PC-9 (cell line): ENCODE data around the gene DYNC1I2. TPM values are rescaled to one million over a fixed set of nuclear protein-coding genes. Genes with fewer than 3 reads are reported as not detected.
A peak's percentile ranks its signal among the peaks of the same experiment; 100 is the strongest.

ENCODE experiments used
- BruUV-seq: library from RNA; stranded (reverse); fragments of 400-500 nt; replicated peaks from 2 replicates; lab custom pipeline; 2021; lab: Mats Ljungman, UMichigan
- CTCF ChIA-PET: fragments of 300-600 bp; sonication (Branson Sonifier 250); formaldehyde crosslinking; loops from one replicate; lab custom pipeline; 2022; ENCODE audit warnings: antibody characterized with exemption; lab: Charles Lee
- POLR2A ChIA-PET: fragments of 300-600 bp; sonication (Branson Sonifier 250); formaldehyde crosslinking; loops from one replicate; lab custom pipeline; 2022; ENCODE audit warnings: antibody characterized with exemption; ENCODE audit not compliant: unreplicated experiment; lab: Charles Lee
- DNase-seq, 2 experiments: peaks; one replicate each; pipeline versions ENCODE4 v3.0.0 to v3.0.0-alpha.2; 2015 to 2022; ENCODE audit warnings: mixed read lengths in 1 of 2
- H2AFZ ChIP-seq: fragments of 200-600 bp; sonication (generic); 2 replicates; pipeline ENCODE4 v1.8.1; 2017; ENCODE audit warnings: antibody characterized with exemption
- H3F3A ChIP-seq: fragments of 200-600 bp; sonication (generic); 2 replicates; pipeline ENCODE4 v1.8.1; 2017; ENCODE audit warnings: antibody characterized with exemption, mild to moderate bottlenecking, low read depth; ENCODE audit not compliant: insufficient read depth
- H3K27ac ChIP-seq: fragments of 200-600 bp; sonication (generic); 2 replicates; pipeline ENCODE4 v1.6.1; 2016; ENCODE audit warnings: mixed run types
- H3K27me3 ChIP-seq: fragments of 200-600 bp; sonication (generic); 2 replicates; pipeline ENCODE4 v1.6.1; 2016; ENCODE audit warnings: low read depth, mixed run types; ENCODE audit not compliant: insufficient read depth
- H3K36me3 ChIP-seq: fragments of 200-600 bp; sonication (generic); 2 replicates; pipeline ENCODE4 v1.6.1; 2016; ENCODE audit warnings: low read depth, mixed run types
- H3K4me1 ChIP-seq: fragments of 200-600 bp; sonication (generic); replicated peaks from 2 replicates; pipeline ENCODE4 v1.6.1; 2016; ENCODE audit warnings: mixed run types; ENCODE audit not compliant: insufficient read depth
- H3K4me2 ChIP-seq: fragments of 200-600 bp; sonication (generic); 2 replicates; pipeline ENCODE4 v1.6.1; 2017; ENCODE audit warnings: mixed run types
- H3K4me3 ChIP-seq: fragments of 200-600 bp; sonication (generic); 2 replicates; pipeline ENCODE4 v1.6.1; 2016; ENCODE audit warnings: mixed run types
- H3K79me2 ChIP-seq: fragments of 200-600 bp; sonication (generic); 2 replicates; pipeline ENCODE4 v1.6.1; 2017; ENCODE audit warnings: low read depth, mixed run types
- H3K9me2 ChIP-seq: fragments of 200-600 bp; sonication (generic); 2 replicates; pipeline ENCODE4 v1.8.1; 2017; ENCODE audit warnings: mild to moderate bottlenecking; ENCODE audit not compliant: insufficient read depth
- H3K9me3 ChIP-seq: fragments of 200-600 bp; sonication (generic); 2 replicates; pipeline ENCODE4 v1.8.1; 2016; ENCODE audit warnings: low read depth; ENCODE audit not compliant: insufficient read depth
- H4K20me1 ChIP-seq: fragments of 200-600 bp; sonication (generic); 2 replicates; pipeline ENCODE4 v1.8.1; 2017; ENCODE audit not compliant: insufficient read depth
- CTCF ChIP-seq: fragments of 200-600 bp; sonication (generic); conservative IDR thresholded peaks from 2 replicates; pipeline ENCODE4 v1.6.1; 2017; ENCODE audit warnings: mixed run types, antibody characterized with exemption, mild to moderate bottlenecking, moderate library complexity
- EZH2 ChIP-seq: fragments of 200-600 bp; sonication (generic); IDR thresholded peaks from 2 replicates; pipeline ENCODE4 v1.8.0; 2017; ENCODE audit warnings: antibody characterized with exemption, low read depth
- intact Hi-C: fragments of 100-400 bp; cut with micrococcal nuclease; formaldehyde crosslinking; loops from one replicate; pipeline ENCODE4 v1.10.0; 2022; ENCODE audit not compliant: unreplicated experiment
- total RNA-seq: library from RNA; stranded (reverse); gene quantifications from 2 replicates; pipeline ENCODE4 v1.2.3, GENCODE V29; 2021

Gene DYNC1I2
- total RNA-seq, 1 experiment from 2014 or later: 151 TPM

- no peaks in the 10 kb centered on the region for H3K36me3 ChIP-seq
- H3K4me1 ChIP-seq: no peaks in the 10 kb centered on the region
- ChIA-PET POLR2A (no interaction called here), CTCF (no interaction called here)
- no peak overlapping the region for H3K27ac ChIP-seq
- DNase-seq: no peak
- H3F3A ChIP-seq: no peaks in the 10 kb centered on the region
- H3K79me2 ChIP-seq: no peaks in the 10 kb centered on the region
- H3K9me2 ChIP-seq: no peaks in the 10 kb centered on the region
- 0 out of 2 replicates have a peak, but pooled peaks cover 9% of the 10 kb centered on the region for H3K27me3 ChIP-seq
- H4K20me1 ChIP-seq: no peaks in the 10 kb centered on the region
- TF ChIP-seq CTCF: no peak
- no peak for TF ChIP-seq EZH2
- intact Hi-C loops: no loop called here
- no TSS peak for BruUV-seq
- no peak overlapping the region for H2AFZ ChIP-seq
- no peak overlapping the region for H3K4me2 ChIP-seq
- H3K4me3 ChIP-seq: no peak overlapping the region
- H3K9me3 ChIP-seq: no peaks in the 10 kb centered on the region
Observed at GRCh38 chr2:171678619-171679018, 8.7 kb upstream of the DYNC1I2 start.

DNA sequence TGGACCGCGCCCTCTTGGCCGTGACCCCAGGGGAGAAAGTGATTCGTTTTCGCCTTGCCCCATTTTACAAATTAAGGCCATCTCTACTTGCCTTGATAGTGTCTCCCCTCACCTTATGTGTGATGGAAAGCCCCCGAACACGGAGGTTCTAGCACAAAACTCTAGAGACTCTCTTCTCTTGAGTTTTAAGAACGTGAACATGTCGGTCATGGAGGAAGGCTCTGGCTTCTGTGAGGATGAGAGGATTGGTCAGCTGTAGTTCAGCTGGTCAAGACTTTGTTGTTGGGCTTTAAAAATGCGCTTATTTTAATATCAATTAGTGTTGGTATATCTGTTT is 828 bp downstream of the DYNC1I2 start:
- no peak for TF ChIP-seq CTCF
- TF ChIP-seq EZH2: no peak
- peaks cover 11% of the 10 kb centered on the region for H3K4me1 ChIP-seq
- no peak for DNase-seq
- peak overlapping the region; percentile 65 for H3K27ac ChIP-seq
- peak overlapping the region; percentile 89 for H3K4me2 ChIP-seq
- ChIA-PET CTCF (interaction anchor here (1.0 to 1.3 kb wide), 2 partner anchors 441 to 789 kb away, joined by 3 read pairs; no protein-coding TSS in a partner anchor), POLR2A (interaction anchor here (0.6 to 1.3 kb wide), 2 partner anchors 234 to 254 kb away, joined by 3 to 5 read pairs; partner anchors contain the start of genes HAT1 and METTL8)
- H3K36me3 ChIP-seq: peaks cover 29% of the 10 kb centered on the region
- peaks cover 21% of the 10 kb centered on the region for H4K20me1 ChIP-seq
- H3K4me3 ChIP-seq: peak overlapping the region; percentile 65
- H3F3A ChIP-seq: 0 out of 2 replicates have a peak, but pooled peaks cover 2% of the 10 kb centered on the region
- peak overlapping the region; percentile 93 for H2AFZ ChIP-seq
- H3K27me3 ChIP-seq: no peaks in the 10 kb centered on the region
- no peaks in the 10 kb centered on the region; the same call in 1 of the 2 replicates for H3K9me2 ChIP-seq
- intact Hi-C loops: loop anchor here (5.0 kb wide), 3 partner anchors 91 to 869 kb away; partner anchors contain the start of genes GORASP2 and PDK1
- peaks cover 53% of the 10 kb centered on the region for H3K79me2 ChIP-seq
- H3K9me3 ChIP-seq: no peaks in the 10 kb centered on the region
- no TSS peak for BruUV-seq

DNA sequence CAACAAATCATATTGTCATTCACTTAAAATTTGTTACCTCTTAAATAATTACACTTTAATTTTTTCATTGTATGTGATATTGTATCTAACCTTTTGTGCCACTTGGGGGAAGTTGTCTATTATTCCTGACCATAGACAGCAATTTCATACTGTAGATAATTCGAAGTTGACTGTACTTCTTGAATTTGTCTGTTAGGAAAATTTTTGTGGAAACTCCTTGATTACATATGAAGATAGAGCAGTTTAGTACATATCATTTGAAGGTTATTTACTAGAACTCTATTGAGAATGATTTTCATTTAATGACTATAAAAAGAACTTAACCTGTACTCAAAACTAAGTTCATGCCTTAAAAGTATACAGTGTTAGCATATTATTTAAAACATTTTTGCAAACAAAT is 5.1 kb downstream of the DYNC1I2 start:
- intact Hi-C loops: no loop called here
- CTCF ChIA-PET: interaction anchor here (0.6 kb wide), 1 partner anchor 269 kb away, joined by 3 read pairs; no protein-coding TSS in a partner anchor

More for the DNA sequence above, 5.1 kb downstream of the DYNC1I2 start:
- TF ChIP-seq CTCF (no peak), EZH2 (no peak)
- Histone ChIP-seq H3K36me3 (peaks cover 59% of the 10 kb centered on the region), H3F3A (0 out of 2 replicates have a peak, but pooled peaks cover 4% of the 10 kb centered on the region), H3K79me2 (peaks cover 63% of the 10 kb centered on the region), H3K9me3 (no peaks in the 10 kb centered on the region), H4K20me1 (peaks cover 27% of the 10 kb centered on the region), H2AFZ (no peak overlapping the region), H3K27me3 (no peaks in the 10 kb centered on the region), H3K27ac (0 out of 2 replicates have a peak overlapping the region, but pooled peaks have one; percentile 1), H3K4me1 (peaks cover 11% of the 10 kb centered on the region), H3K9me2 (no peaks in the 10 kb centered on the region), H3K4me2 (no peak overlapping the region), H3K4me3 (no peak overlapping the region)
- no TSS peak for BruUV-seq
- POLR2A ChIA-PET: interaction anchor here (0.6 kb wide), 1 partner anchor 425 kb away, joined by 3 read pairs; no protein-coding TSS in a partner anchor
- DNase-seq: no peak
